Transverse colon (tissue), 4 donors: Measurements from ENCODE around the gene ATP1A3.

Source experiments
- EP300 ChIP-seq: sonication (generic); formaldehyde crosslinking; IDR thresholded peaks from one replicate; pipeline ENCODE4 v1.6.1; 2017; ENCODE audit warnings: antibody characterized with exemption, low read depth
- POLR2A ChIP-seq: fragments of 450-650 bp; IDR thresholded peaks from one replicate; pipeline ENCODE4 v1.6.1; 2016; ENCODE audit warnings: antibody characterized with exemption, mild to moderate bottlenecking, moderate library complexity
- POLR2AphosphoS5 ChIP-seq, 3 donors: sonication (generic); formaldehyde crosslinking; IDR thresholded peaks; one replicate each; pipeline ENCODE4 v1.6.1; 2016; ENCODE audit warnings: antibody characterized with exemption in 3 of 3
- TF ChIP-seq, protein P1 (sequence below), 5 experiments: fragments of 200-600 bp in 3 of 5; fragments of 450-650 bp in 2 of 5; sonication (generic) in 3 of 5; IDR thresholded peaks; 1 replicate in 2 of 5; 2 replicates in 3 of 5; pipeline ENCODE4 v1.5.1; 2016 to 2017; ENCODE audit warnings: antibody characterized with exemption in 5 of 5, inconsistent platforms in 3 of 5, mild to moderate bottlenecking in 2 of 5, moderate library complexity in 1 of 5

DNA sequence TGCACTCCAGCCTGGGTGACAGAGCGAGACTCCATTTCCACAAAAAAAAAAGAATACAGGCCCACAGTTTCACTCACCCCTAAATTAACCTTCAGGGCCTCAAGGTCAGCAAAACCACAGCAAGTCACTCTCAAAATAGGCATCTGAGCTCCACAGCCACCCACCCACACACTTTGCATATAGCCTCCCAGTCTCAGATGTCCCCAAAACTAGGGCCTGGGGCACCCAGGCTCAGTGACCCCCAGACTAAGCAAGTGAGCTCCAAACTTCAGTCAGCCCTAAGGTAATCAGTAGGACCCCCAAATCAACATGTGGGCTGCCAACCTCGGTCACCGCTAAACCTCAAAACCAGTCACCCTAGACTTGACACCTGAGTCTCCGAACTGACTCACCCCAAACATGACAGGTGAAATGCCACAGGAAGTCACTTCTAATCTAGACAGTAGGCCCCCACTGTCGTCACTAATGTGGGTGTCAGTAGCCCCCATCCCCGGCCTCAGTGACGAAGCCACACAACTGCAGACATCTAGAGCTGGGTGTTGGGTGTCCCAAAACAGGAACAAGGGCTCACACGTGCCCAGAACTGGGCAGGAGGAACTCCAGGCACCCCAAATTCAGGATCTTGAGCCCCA, 48.8 kb downstream of the ATP1A3 start:
- TF ChIP-seq, protein P1, sequence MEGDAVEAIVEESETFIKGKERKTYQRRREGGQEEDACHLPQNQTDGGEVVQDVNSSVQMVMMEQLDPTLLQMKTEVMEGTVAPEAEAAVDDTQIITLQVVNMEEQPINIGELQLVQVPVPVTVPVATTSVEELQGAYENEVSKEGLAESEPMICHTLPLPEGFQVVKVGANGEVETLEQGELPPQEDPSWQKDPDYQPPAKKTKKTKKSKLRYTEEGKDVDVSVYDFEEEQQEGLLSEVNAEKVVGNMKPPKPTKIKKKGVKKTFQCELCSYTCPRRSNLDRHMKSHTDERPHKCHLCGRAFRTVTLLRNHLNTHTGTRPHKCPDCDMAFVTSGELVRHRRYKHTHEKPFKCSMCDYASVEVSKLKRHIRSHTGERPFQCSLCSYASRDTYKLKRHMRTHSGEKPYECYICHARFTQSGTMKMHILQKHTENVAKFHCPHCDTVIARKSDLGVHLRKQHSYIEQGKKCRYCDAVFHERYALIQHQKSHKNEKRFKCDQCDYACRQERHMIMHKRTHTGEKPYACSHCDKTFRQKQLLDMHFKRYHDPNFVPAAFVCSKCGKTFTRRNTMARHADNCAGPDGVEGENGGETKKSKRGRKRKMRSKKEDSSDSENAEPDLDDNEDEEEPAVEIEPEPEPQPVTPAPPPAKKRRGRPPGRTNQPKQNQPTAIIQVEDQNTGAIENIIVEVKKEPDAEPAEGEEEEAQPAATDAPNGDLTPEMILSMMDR (IDR thresholded peaks at IDR 0.05), result no peak
- TF ChIP-seq POLR2AphosphoS5 (IDR thresholded peaks at IDR 0.05) (no peak), POLR2A (no peak), EP300 (no peak)
